T-cell (primary cell): ENCODE measurements around the gene ABCB4. TPM values are rescaled to one million over a fixed set of nuclear protein-coding genes. Genes with fewer than 3 reads are reported as not detected.
A peak's percentile ranks its signal among the peaks of the same experiment; 100 is the strongest.

Experiments used
- ATAC-seq, 4 experiments: fragments of 200-7000 bp in 3 of 4; fragments of 150-1000 bp in 1 of 4; cut with Tn5 transposase; replicated peaks in 1 of 4; 1 replicate in 3 of 4; 2 replicates in 1 of 4; pipeline ENCODE4 v1.10.0; 2021; ENCODE audit warnings: moderate library complexity in 3 of 4, mild to moderate bottlenecking in 2 of 4, moderate number of reproducible peaks in 1 of 4
- CTCF ChIA-PET, 2 donors: fragments of 300-600 bp; sonication (Branson Sonifier 250); formaldehyde crosslinking; loops; one replicate each; lab custom pipeline; 2022; ENCODE audit warnings: antibody characterized with exemption in 2 of 2; lab: Charles Lee
- POLR2A ChIA-PET, 2 donors: fragments of 300-600 bp; sonication (Branson Sonifier 250); formaldehyde crosslinking; loops; one replicate each; lab custom pipeline; 2022; ENCODE audit warnings: antibody characterized with exemption in 2 of 2; lab: Charles Lee
- DNase-seq, 35 experiments: peaks; one replicate each; pipeline versions ENCODE4 v3.0.0 to v3.0.0-alpha.2; 2013 to 2023
- H3K27ac ChIP-seq: one replicate; pipeline ENCODE4 v1.5.1; 2013; ENCODE audit warnings: low read length
- H3K27me3 ChIP-seq, 2 experiments: replicated peaks in 1 of 2; 1 replicate in 1 of 2; 2 replicates in 1 of 2; pipeline versions ENCODE4 v1.6.1 to v1.7.0; 2013; ENCODE audit warnings: low read length in 1 of 2, mixed read lengths in 1 of 2; ENCODE audit not compliant: control insufficient read depth in 2 of 2, insufficient read depth in 2 of 2; ENCODE audit errors: extremely low read depth in 1 of 2
- H3K36me3 ChIP-seq, 2 donors: 1 replicate in 1 of 2; 2 replicates in 1 of 2; pipeline versions ENCODE4 v1.6.1 to v1.7.0; 2013; ENCODE audit warnings: low read length in 1 of 2; ENCODE audit not compliant: control insufficient read depth in 2 of 2, insufficient read depth in 1 of 2; ENCODE audit errors: extremely low read depth in 1 of 2
- H3K4me1 ChIP-seq, 2 experiments: 1 replicate in 1 of 2; 2 replicates in 1 of 2; pipeline versions ENCODE4 v1.6.1 to v1.7.0; 2013; ENCODE audit warnings: low read length in 2 of 2, mixed read lengths in 1 of 2; ENCODE audit not compliant: insufficient read depth in 2 of 2, control insufficient read depth in 1 of 2; ENCODE audit errors: extremely low read depth in 1 of 2
- H3K4me3 ChIP-seq, 2 donors: 1 replicate in 1 of 2; 2 replicates in 1 of 2; pipeline versions ENCODE4 v1.5.1 to v1.7.0; 2013; ENCODE audit warnings: mild to moderate bottlenecking in 2 of 2, low read length in 1 of 2, moderate library complexity in 1 of 2; ENCODE audit not compliant: control insufficient read depth in 1 of 2; ENCODE audit errors: extremely low read depth in 1 of 2
- H3K9me3 ChIP-seq: 2 replicates; pipeline ENCODE4 v1.7.0; 2013
- H3K27ac Mint-ChIP-seq, 2 donors: one replicate each; pipeline ENCODE4 v1.8.0; 2020 to 2021; ENCODE audit warnings: mild to moderate bottlenecking in 2 of 2, mixed read lengths in 2 of 2
- H3K27me3 Mint-ChIP-seq, 2 donors: one replicate each; pipeline ENCODE4 v1.8.0; 2021 to 2022; ENCODE audit warnings: mixed read lengths in 2 of 2
- H3K36me3 Mint-ChIP-seq: one replicate; pipeline ENCODE4 v1.8.0; 2021; ENCODE audit warnings: mixed read lengths
- H3K4me1 Mint-ChIP-seq, 3 donors: one replicate each; pipeline ENCODE4 v1.8.0; 2020 to 2022; ENCODE audit warnings: mixed read lengths in 3 of 3, mild to moderate bottlenecking in 1 of 3
- H3K4me3 Mint-ChIP-seq, 3 donors: one replicate each; pipeline ENCODE4 v1.8.0; 2020 to 2022; ENCODE audit warnings: mild to moderate bottlenecking in 3 of 3, mixed read lengths in 3 of 3, moderate library complexity in 3 of 3
- H3K9me3 Mint-ChIP-seq, 3 donors: one replicate each; pipeline ENCODE4 v1.8.0; 2020 to 2022; ENCODE audit warnings: mixed read lengths in 3 of 3
- WGBS: methylation state at CpG from one replicate; pipeline ENCODE4 v1.1.5; 2013; ENCODE audit warnings: missing lambda C conversion rate; ENCODE audit not compliant: insufficient coverage; 5-methylcytosine and 5-hydroxymethylcytosine counted together
- total RNA-seq, 35 experiments: library from RNA in 6 of 35; stranded (reverse) in 6 of 35; fragments of 120-200 nt in 1 of 35; gene quantifications; one replicate each; pipeline versions ENCODE4 v1.2.1 to v1.2.4 and lab custom pipeline; 2013 to 2026

ABCB4 gene
- total RNA-seq, 5 donors from 2014 or later (not counting 1 experiment from before 2014, with no cell fraction given) = 0.12 to 2.0 (median 0.60) TPM

- ChIA-PET CTCF (no interaction called here), POLR2A (no interaction called here)
- no CpG with 5 or more reads among the region's 5 CpGs for WGBS
- Mint-ChIP-seq H3K36me3 (peaks cover 63% of the 10 kb centered on the region), H3K27ac (no peak overlapping the region), H3K9me3 (no peaks in the 10 kb centered on the region), H3K4me3 (no peak overlapping the region), H3K4me1 (no peaks in the 10 kb centered on the region), H3K27me3 (no peaks in the 10 kb centered on the region)
- H3K9me3 ChIP-seq = no peaks in the 10 kb centered on the region
- ATAC-seq (no peak), DNase-seq (no peak)
- H3K36me3 ChIP-seq = peaks cover 0 to 11% of the 10 kb centered on the region in 2 donors
- H3K4me3 ChIP-seq = no peak overlapping the region
- no peak overlapping the region for H3K27ac ChIP-seq
- no peaks in the 10 kb centered on the region for H3K4me1 ChIP-seq
- no peaks in the 10 kb centered on the region for H3K27me3 ChIP-seq
Observed at GRCh38 chr7:87380905-87381304, 94.6 kb downstream of the ABCB4 start.

DNA sequence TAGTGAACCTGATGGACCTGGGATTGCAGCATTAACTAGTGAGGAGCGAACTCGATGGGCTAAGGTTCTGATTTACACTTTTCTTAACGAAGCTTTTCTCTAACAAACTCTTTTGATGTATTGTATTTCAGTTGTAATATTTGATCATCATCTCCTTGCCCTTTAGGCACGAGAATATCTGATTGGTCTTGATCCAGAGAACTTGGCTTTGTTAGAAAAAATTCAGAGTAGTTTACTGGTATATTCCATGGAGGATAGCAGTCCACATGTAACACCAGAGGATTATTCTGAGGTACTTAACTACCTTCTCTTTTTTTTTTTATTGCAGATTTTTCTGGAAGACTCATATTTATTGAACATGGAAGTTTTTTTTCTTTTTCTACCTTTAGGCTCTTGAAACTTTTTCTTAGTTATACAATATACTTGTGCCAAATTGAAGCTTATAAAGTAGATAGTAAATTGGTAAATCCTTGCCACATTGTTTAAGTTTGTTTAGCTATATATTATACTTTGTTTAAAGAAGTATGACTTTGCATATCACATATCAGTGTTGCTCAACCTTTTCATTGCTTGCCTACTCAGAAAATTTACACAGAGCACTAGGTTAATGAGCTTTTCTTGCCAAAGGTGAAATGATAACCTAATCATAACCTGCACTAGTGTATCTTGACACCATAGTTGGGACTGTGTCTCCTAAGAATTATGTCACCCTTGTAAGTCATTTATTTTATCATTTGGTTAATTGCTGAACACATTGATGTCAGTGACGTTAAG lies 99.6 kb downstream of the ABCB4 start:
- CTCF ChIA-PET = no interaction called here
- Histone ChIP-seq H3K4me1 (no peaks in the 10 kb centered on the region), H3K4me3 (no peak overlapping the region), H3K36me3 (no peaks in the 10 kb centered on the region), H3K27me3 (no peaks in the 10 kb centered on the region), H3K9me3 (no peaks in the 10 kb centered on the region), H3K27ac (no peak overlapping the region)
- WGBS = no CpG with 5 or more reads among the region's 5 CpGs
- Mint-ChIP-seq H3K27me3 (no peaks in the 10 kb centered on the region), H3K9me3 (no peaks in the 10 kb centered on the region), H3K36me3 (peaks cover 38% of the 10 kb centered on the region), H3K27ac (no peak overlapping the region), H3K4me3 (no peak overlapping the region), H3K4me1 (no peaks in the 10 kb centered on the region)
- POLR2A ChIA-PET = interaction anchor here in 1 of 2 donors (0.7 kb wide), 1 partner anchor 31 kb away, joined by 7 read pairs; no protein-coding TSS in a partner anchor
- no peak for DNase-seq
- ATAC-seq = no peak

DNA sequence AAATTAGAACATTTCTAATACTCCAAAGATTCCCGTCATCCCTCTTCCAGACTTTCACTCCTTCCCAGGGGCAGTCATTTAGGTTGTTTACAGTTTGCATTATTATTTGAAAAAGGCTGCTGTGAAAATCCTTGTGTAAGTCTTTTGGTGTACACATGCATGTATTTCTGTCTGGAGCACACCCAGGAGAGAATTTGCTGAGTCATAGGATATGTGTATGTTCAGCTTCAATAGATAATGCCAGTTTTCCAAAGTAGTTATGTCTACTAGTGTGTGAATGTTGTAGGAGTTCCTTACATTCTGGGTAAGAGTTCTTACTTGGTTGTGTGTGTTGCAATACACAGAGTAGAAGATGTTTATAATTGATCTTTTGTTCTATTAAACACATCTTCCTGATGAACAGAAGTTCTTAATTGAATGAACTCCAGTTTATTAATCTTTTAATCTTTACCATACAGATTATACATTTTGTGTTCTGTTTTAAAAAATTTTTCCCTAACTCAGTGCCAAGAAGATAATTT lies 104.8 kb downstream of the ABCB4 start:
- H3K27ac Mint-ChIP-seq = no peak overlapping the region
- no peaks in the 10 kb centered on the region for H3K27me3 Mint-ChIP-seq
- DNase-seq (no peak), ATAC-seq (no peak)
- H3K27ac ChIP-seq = no peak overlapping the region
- H3K27me3 ChIP-seq = no peaks in the 10 kb centered on the region
- ChIA-PET CTCF (interaction anchor here in 1 of 2 donors (1.4 kb wide), 1 partner anchor 25 kb away, joined by 3 read pairs; no protein-coding TSS in a partner anchor), POLR2A (no interaction called here)
- H3K9me3 ChIP-seq = no peaks in the 10 kb centered on the region
- H3K36me3 Mint-ChIP-seq = peaks cover 23% of the 10 kb centered on the region
- no peaks in the 10 kb centered on the region for H3K9me3 Mint-ChIP-seq
- H3K4me1 ChIP-seq = peaks cover 3 to 6% of the 10 kb centered on the region in 2 experiments
- peaks cover 4 to 11% (median 4%) of the 10 kb centered on the region in 3 donors for H3K4me1 Mint-ChIP-seq
- H3K36me3 ChIP-seq = peaks cover 0 to 3% of the 10 kb centered on the region in 2 donors
- no peak overlapping the region for H3K4me3 Mint-ChIP-seq
- WGBS = no CpG with 5 or more reads among the region's 1 CpG
- H3K4me3 ChIP-seq = no peak overlapping the region

DNA sequence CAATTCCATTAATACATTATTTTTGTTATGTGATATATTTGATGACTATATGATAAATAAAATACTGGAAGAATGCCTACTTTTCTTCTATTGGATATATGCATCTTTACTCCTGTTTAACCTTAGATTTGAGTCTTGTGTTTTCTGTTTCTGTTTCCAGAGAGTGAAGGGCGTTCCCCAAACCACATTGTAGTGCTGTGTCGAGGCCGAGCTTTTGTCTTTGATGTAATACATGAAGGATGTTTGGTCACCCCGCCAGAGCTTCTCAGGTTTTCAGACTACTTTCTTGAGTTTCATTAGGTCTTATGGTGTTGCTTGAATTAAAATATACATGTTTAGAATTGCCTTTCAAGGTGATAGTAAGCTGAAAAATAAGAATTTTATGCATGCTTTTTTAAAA lies 106.3 kb downstream of the ABCB4 start:
- Mint-ChIP-seq H3K9me3 (no peaks in the 10 kb centered on the region), H3K27me3 (no peaks in the 10 kb centered on the region), H3K4me3 (peak overlapping the region in 1 of 3 donors; percentile 4), H3K27ac (peak overlapping the region; percentile 53 to 83), H3K36me3 (peaks cover 19% of the 10 kb centered on the region), H3K4me1 (peaks cover 4 to 11% (median 4%) of the 10 kb centered on the region in 3 donors)
- WGBS = 42% methylated on average over 4 of the region's 4 CpGs
- H3K9me3 ChIP-seq = no peaks in the 10 kb centered on the region
- H3K27ac ChIP-seq = no peak overlapping the region
- POLR2A ChIA-PET = interaction anchor here in 1 of 2 donors (0.9 kb wide), 1 partner anchor 24 kb away, joined by 3 read pairs; no protein-coding TSS in a partner anchor
- CTCF ChIA-PET = interaction anchor here in 1 of 2 donors (0.6 to 1.4 kb wide), 4 partner anchors 19 to 851 kb away, joined by 3 to 4 read pairs (median 4); no protein-coding TSS in a partner anchor
- DNase-seq (peak in 31 of 35 experiments; percentile 1 to 53 (median 13)), ATAC-seq (peak; percentile 68 to 85 (median 83))
- no peak overlapping the region for H3K4me3 ChIP-seq
- peaks cover 3 to 6% of the 10 kb centered on the region in 2 experiments for H3K4me1 ChIP-seq
- peaks cover 0 to 9% of the 10 kb centered on the region in 2 donors for H3K36me3 ChIP-seq
- H3K27me3 ChIP-seq = no peaks in the 10 kb centered on the region

DNA sequence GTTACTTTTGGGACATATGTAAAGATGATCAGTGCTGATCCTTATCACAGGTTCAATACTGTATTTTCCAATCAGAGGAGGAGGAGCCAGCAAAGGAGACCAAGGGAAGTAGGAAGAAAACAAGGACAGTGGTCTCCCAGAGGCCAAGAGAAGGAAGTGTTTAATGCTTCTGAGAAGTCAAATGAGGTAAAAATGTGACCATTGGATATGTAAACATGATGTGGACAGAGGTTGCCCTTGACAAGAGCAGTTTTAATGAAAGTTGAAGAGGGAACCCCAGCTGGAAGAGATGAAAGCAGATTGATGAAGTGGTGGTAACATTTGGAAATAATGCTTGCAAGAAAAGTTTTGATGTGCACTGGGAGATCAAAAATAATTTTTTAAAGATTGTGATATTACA lies 111.2 kb downstream of the ABCB4 start:
- H3K9me3 ChIP-seq = no peaks in the 10 kb centered on the region
- H3K4me3 ChIP-seq = no peak overlapping the region
- H3K4me1 ChIP-seq = peaks cover 0 to 5% of the 10 kb centered on the region in 2 experiments
- DNase-seq (no peak), ATAC-seq (no peak)
- no peaks in the 10 kb centered on the region for H3K9me3 Mint-ChIP-seq
- no peak overlapping the region for H3K27ac Mint-ChIP-seq
- H3K4me1 Mint-ChIP-seq = peaks cover 0 to 4% (median 4%) of the 10 kb centered on the region in 3 donors
- POLR2A ChIA-PET = no interaction called here
- no peak overlapping the region for H3K4me3 Mint-ChIP-seq
- H3K27ac ChIP-seq = no peak overlapping the region
- H3K36me3 Mint-ChIP-seq = peaks cover 7% of the 10 kb centered on the region
- H3K27me3 ChIP-seq = no peaks in the 10 kb centered on the region
- H3K36me3 ChIP-seq = peaks cover 0 to 12% of the 10 kb centered on the region in 2 donors
- no peaks in the 10 kb centered on the region for H3K27me3 Mint-ChIP-seq
- CTCF ChIA-PET = no interaction called here

- Histone ChIP-seq H3K4me3 (no peak overlapping the region), H3K4me1 (no peaks in the 10 kb centered on the region), H3K9me3 (no peaks in the 10 kb centered on the region), H3K27me3 (no peaks in the 10 kb centered on the region), H3K27ac (no peak overlapping the region), H3K36me3 (peaks cover 0 to 12% of the 10 kb centered on the region in 2 donors)
- H3K4me1 Mint-ChIP-seq = no peaks in the 10 kb centered on the region
- no peaks in the 10 kb centered on the region for H3K9me3 Mint-ChIP-seq
- DNase-seq = no peak
- ChIA-PET CTCF (no interaction called here), POLR2A (no interaction called here)
- H3K4me3 Mint-ChIP-seq = no peak overlapping the region
- ATAC-seq = no peak
- H3K27me3 Mint-ChIP-seq = no peaks in the 10 kb centered on the region
- no peak overlapping the region for H3K27ac Mint-ChIP-seq
- WGBS = no CpG with 5 or more reads among the region's 1 CpG
- peaks cover 11% of the 10 kb centered on the region for H3K36me3 Mint-ChIP-seq
Observed at GRCh38 chr7:87363342-87363741, 112.1 kb downstream of the ABCB4 start.
